Transverse colon (tissue), 4 donors: Measurements from ENCODE around the gene TPSD1. TPM values are rescaled to one million over a fixed set of nuclear protein-coding genes. Genes with fewer than 3 reads are reported as not detected.

Source experiments
- DNase-seq: peaks from one replicate; pipeline ENCODE4 v3.0.0-alpha.2; 2019
- H3K27ac ChIP-seq, 4 donors: fragments of 200-600 bp; sonication (generic); 2 replicates each; pipeline ENCODE4 v1.5.1; 2016 to 2018; ENCODE audit warnings: inconsistent platforms in 4 of 4
- H3K27me3 ChIP-seq: fragments of 200-600 bp; sonication (generic); 2 replicates; pipeline ENCODE4 v1.5.1; 2017; ENCODE audit warnings: inconsistent platforms
- H3K36me3 ChIP-seq, 4 donors: fragments of 200-600 bp; sonication (generic); 2 replicates each; pipeline ENCODE4 v1.5.1; 2017 to 2019; ENCODE audit warnings: inconsistent platforms in 4 of 4
- H3K4me1 ChIP-seq, 4 donors: fragments of 200-600 bp; sonication (generic); 2 replicates each; pipeline ENCODE4 v1.5.1; 2017 to 2020; ENCODE audit warnings: inconsistent platforms in 4 of 4
- H3K4me3 ChIP-seq, 4 donors: fragments of 200-600 bp; sonication (generic); 1 replicate in 1 of 4; 2 replicates in 3 of 4; pipeline versions ENCODE4 v1.5.1 to v1.6.1; 2017 to 2019; ENCODE audit warnings: inconsistent platforms in 4 of 4
- H3K9me3 ChIP-seq, 2 donors: fragments of 200-600 bp; sonication (generic); 2 replicates each; pipeline ENCODE4 v1.5.1; 2017 to 2019; ENCODE audit warnings: inconsistent platforms in 2 of 2
- EP300 ChIP-seq: sonication (generic); formaldehyde crosslinking; IDR thresholded peaks from one replicate; pipeline ENCODE4 v1.6.1; 2017; ENCODE audit warnings: antibody characterized with exemption, low read depth
- POLR2A ChIP-seq: fragments of 450-650 bp; IDR thresholded peaks from one replicate; pipeline ENCODE4 v1.6.1; 2016; ENCODE audit warnings: antibody characterized with exemption, mild to moderate bottlenecking, moderate library complexity
- POLR2AphosphoS5 ChIP-seq, 3 donors: sonication (generic); formaldehyde crosslinking; IDR thresholded peaks; one replicate each; pipeline ENCODE4 v1.6.1; 2016; ENCODE audit warnings: antibody characterized with exemption in 3 of 3
- WGBS, 2 donors: methylation state at CpG; one replicate each; pipeline ENCODE4 v1.1.5; 2018; ENCODE audit warnings: low coverage in 1 of 2; 5-methylcytosine and 5-hydroxymethylcytosine counted together
- in situ Hi-C, 4 donors: fragments of 200-750 bp; cut with MboI; loops; one replicate each; pipeline versions ENCODE4 v1.15.0 to v1.15.1; 2017; ENCODE audit warnings: low sequenced_read_pairs in 3 of 4, low pct_ligation_motif_present in 1 of 4, low pct_unique_long_range_greater_than_20kb in 1 of 4
- intact Hi-C: fragments of 100-400 bp; cut with DNase I; formaldehyde crosslinking; loops from one replicate; pipeline ENCODE4 v1.15.1; 2023; ENCODE audit warnings: low total_unique reads
- total RNA-seq, 4 donors: library from RNA; depleted of rRNA; stranded (reverse); fragments of >200 nt; gene quantifications; one replicate each; pipeline ENCODE4 v1.1.0, GENCODE V29; 2016
- TF ChIP-seq, protein P1 (sequence below), 5 experiments: fragments of 200-600 bp in 3 of 5; fragments of 450-650 bp in 2 of 5; sonication (generic) in 3 of 5; IDR thresholded peaks; 1 replicate in 2 of 5; 2 replicates in 3 of 5; pipeline ENCODE4 v1.5.1; 2016 to 2017; ENCODE audit warnings: antibody characterized with exemption in 5 of 5, inconsistent platforms in 3 of 5, mild to moderate bottlenecking in 2 of 5, moderate library complexity in 1 of 5

The TPSD1 gene
- total RNA-seq, 4 donors from 2014 or later = 4.6 to 12.0 (median 7.8) TPM; not detected in 1

DNA sequence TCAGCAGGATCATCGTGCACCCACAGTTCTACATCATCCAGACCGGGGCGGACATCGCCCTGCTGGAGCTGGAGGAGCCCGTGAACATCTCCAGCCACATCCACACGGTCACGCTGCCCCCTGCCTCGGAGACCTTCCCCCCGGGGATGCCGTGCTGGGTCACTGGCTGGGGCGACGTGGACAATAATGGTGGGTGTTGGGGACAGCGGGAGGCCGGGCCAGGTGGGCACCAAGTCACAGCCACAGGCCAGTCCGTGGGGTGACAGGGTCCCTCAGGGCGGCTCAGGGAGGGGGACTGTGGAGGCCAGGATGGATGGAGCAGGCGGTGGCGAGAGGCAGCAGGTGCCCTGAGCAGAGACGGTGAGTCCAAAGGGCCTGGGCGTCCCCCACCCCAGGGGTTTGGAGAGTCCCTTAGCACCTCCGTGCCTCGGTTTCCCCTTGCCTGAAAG is 1.0 kb downstream of the TPSD1 start:
- no peak for DNase-seq
- no peak overlapping the region for H3K27ac ChIP-seq
- H3K9me3 ChIP-seq = no peaks in the 10 kb centered on the region
- H3K27me3 ChIP-seq = peaks cover 40% of the 10 kb centered on the region
- H3K4me1 ChIP-seq = peaks cover 0 to 4% (median 3%) of the 10 kb centered on the region in 4 donors
- in situ Hi-C loops = no loop called here
- intact Hi-C loops = no loop called here
- no peak overlapping the region for H3K4me3 ChIP-seq
- WGBS, 2 donors = 77% methylated on average over 22 of the region's 22 CpGs; no CpG with 5 or more reads in 1 of the 2 donors
- H3K36me3 ChIP-seq = no peaks in the 10 kb centered on the region
- TF ChIP-seq, protein P1, sequence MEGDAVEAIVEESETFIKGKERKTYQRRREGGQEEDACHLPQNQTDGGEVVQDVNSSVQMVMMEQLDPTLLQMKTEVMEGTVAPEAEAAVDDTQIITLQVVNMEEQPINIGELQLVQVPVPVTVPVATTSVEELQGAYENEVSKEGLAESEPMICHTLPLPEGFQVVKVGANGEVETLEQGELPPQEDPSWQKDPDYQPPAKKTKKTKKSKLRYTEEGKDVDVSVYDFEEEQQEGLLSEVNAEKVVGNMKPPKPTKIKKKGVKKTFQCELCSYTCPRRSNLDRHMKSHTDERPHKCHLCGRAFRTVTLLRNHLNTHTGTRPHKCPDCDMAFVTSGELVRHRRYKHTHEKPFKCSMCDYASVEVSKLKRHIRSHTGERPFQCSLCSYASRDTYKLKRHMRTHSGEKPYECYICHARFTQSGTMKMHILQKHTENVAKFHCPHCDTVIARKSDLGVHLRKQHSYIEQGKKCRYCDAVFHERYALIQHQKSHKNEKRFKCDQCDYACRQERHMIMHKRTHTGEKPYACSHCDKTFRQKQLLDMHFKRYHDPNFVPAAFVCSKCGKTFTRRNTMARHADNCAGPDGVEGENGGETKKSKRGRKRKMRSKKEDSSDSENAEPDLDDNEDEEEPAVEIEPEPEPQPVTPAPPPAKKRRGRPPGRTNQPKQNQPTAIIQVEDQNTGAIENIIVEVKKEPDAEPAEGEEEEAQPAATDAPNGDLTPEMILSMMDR (IDR thresholded peaks at IDR 0.05) = no peak
- no peak for TF ChIP-seq EP300
- no peak for TF ChIP-seq POLR2A
- no peak for TF ChIP-seq POLR2AphosphoS5 (IDR thresholded peaks at IDR 0.05)

GRCh38 chr16:1257561-1258224 is 1.8 kb downstream of the TPSD1 start:
- 47 to 72% methylated on average over 3 to 26 of the region's 34 CpGs for WGBS, 2 donors
- in situ Hi-C loops = no loop called here
- peaks cover 48% of the 10 kb centered on the region for H3K27me3 ChIP-seq

GRCh38 chr16:1258225-1258600 is 2.3 kb downstream of the TPSD1 start:
- 60% methylated on average over 12 of the region's 12 CpGs; no CpG with 5 or more reads in 1 of the 2 donors for WGBS, 2 donors
- no peak for TF ChIP-seq EP300
- TF ChIP-seq POLR2A = no peak
- TF ChIP-seq POLR2AphosphoS5 (IDR thresholded peaks at IDR 0.05) = no peak
- TF ChIP-seq, protein P1 (IDR thresholded peaks at IDR 0.05) = no peak
- in situ Hi-C loops = no loop called here

More at GRCh38 chr16:1257561-1258224, 1.8 kb downstream of the TPSD1 start:
- intact Hi-C loops = no loop called here
- peaks cover 0 to 4% (median 3%) of the 10 kb centered on the region in 4 donors for H3K4me1 ChIP-seq
- DNase-seq = no peak
- no peak overlapping the region for H3K27ac ChIP-seq
- H3K9me3 ChIP-seq = no peaks in the 10 kb centered on the region
- no peak overlapping the region for H3K4me3 ChIP-seq
- no peaks in the 10 kb centered on the region for H3K36me3 ChIP-seq
- no peak for TF ChIP-seq EP300
- TF ChIP-seq POLR2A = no peak
- TF ChIP-seq, protein P1 (IDR thresholded peaks at IDR 0.05) = no peak
- no peak for TF ChIP-seq POLR2AphosphoS5 (IDR thresholded peaks at IDR 0.05)

DNA sequence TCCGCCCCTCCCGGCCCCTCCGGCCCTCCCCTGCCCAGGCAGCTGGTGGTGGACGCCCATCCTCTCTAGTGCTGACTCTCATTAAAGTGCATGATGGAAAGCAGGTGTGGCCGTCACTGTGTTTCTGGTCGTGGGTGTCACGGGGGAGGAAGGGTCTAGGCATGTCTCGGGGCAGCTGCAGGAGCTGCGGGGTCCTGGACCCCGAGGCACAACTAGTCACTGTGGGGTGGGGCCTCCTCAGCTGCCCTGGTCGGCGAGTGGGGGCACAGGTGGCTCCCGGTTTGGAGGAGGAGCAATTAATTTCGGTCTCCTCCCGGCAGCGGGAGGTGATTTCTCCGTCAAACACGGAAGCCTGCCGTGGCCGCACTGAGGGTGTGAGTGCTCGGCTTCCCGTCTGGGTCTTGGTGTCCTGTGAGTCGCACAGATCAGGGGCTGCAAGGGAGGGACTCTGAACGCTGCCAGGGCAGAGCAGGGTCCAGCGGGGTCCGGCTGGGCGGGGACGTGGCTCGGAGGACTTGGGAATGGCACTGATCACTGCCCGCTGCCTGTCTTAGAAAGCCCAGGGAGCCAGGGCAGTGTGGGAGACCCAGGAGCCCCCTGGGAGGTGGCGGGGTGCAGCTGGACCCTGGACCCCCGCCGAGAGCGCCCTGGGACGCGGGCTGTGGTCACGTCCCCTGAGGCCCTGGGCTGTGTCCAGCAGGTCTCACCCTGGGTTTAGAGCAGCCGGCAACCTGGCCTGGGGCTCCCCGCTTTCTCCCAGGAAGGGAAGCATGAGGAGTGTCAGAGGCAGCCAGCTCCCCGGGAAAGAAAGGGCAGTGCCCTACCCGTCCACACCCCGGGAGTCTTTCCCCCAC is 3.3 kb downstream of the TPSD1 start:
- no peak overlapping the region for H3K4me3 ChIP-seq
- peaks cover 54% of the 10 kb centered on the region for H3K27me3 ChIP-seq
- no peak for TF ChIP-seq POLR2AphosphoS5 (IDR thresholded peaks at IDR 0.05)
- H3K4me1 ChIP-seq = peaks cover 0 to 4% (median 3%) of the 10 kb centered on the region in 4 donors
- no peaks in the 10 kb centered on the region for H3K36me3 ChIP-seq
- in situ Hi-C loops (no loop called here), intact Hi-C loops (no loop called here)
- H3K27ac ChIP-seq = no peak overlapping the region
- WGBS, 2 donors = 17% methylated on average over 17 of the region's 42 CpGs; no CpG with 5 or more reads in 1 of the 2 donors
- no peaks in the 10 kb centered on the region for H3K9me3 ChIP-seq
- DNase-seq = no peak

More at GRCh38 chr16:1258225-1258600, 2.3 kb downstream of the TPSD1 start:
- H3K27me3 ChIP-seq = peaks cover 53% of the 10 kb centered on the region
- intact Hi-C loops = no loop called here
- DNase-seq = no peak
- no peak overlapping the region for H3K4me3 ChIP-seq
- H3K4me1 ChIP-seq = peaks cover 0 to 4% (median 3%) of the 10 kb centered on the region in 4 donors
- H3K27ac ChIP-seq = no peak overlapping the region
- no peaks in the 10 kb centered on the region for H3K9me3 ChIP-seq
- H3K36me3 ChIP-seq = no peaks in the 10 kb centered on the region
